ENCODE measurements around the gene SEMA3C. TPM values are rescaled to one million over a fixed set of nuclear protein-coding genes. Genes with fewer than 3 reads are reported as not detected.

SEMA3C gene
- total RNA-seq, 1 donor from 2014 or later: 496 TPM

- H3K27ac Mint-ChIP-seq: peak overlapping the region; percentile 11
- no peak for DNase-seq (ENCODE audit: low spot score in 2 of 2, unreplicated experiment in 2 of 2)
- H3K27me3 Mint-ChIP-seq (ENCODE audit: low read depth): no peaks in the 10 kb centered on the region
- no peak overlapping the region for H3K4me3 Mint-ChIP-seq
- no peak for TF ChIP-seq CTCF (IDR thresholded peaks at IDR 0.05; ENCODE audit: unreplicated experiment)
- H3K4me1 Mint-ChIP-seq: peaks cover 35% of the 10 kb centered on the region
- H3K9me3 Mint-ChIP-seq: no peaks in the 10 kb centered on the region
- peaks cover 30% of the 10 kb centered on the region for H3K36me3 Mint-ChIP-seq
Observed at GRCh38 chr7:80787721-80788120, 131.1 kb downstream of the SEMA3C start.

GRCh38 chr7:80785961-80786536, 132.8 kb downstream of the SEMA3C start:
- peaks cover 30% of the 10 kb centered on the region for H3K36me3 Mint-ChIP-seq
- H3K27me3 Mint-ChIP-seq (ENCODE audit: low read depth): no peaks in the 10 kb centered on the region
- no peaks in the 10 kb centered on the region for H3K9me3 Mint-ChIP-seq
- H3K4me1 Mint-ChIP-seq: peaks cover 45% of the 10 kb centered on the region
- H3K27ac Mint-ChIP-seq: peak overlapping the region; percentile 43
- no peak overlapping the region for H3K4me3 Mint-ChIP-seq
- no peak for DNase-seq (ENCODE audit: low spot score in 2 of 2, unreplicated experiment in 2 of 2)
- no peak for TF ChIP-seq CTCF (IDR thresholded peaks at IDR 0.05; ENCODE audit: unreplicated experiment)

GRCh38 chr7:80785276-80785675, 133.6 kb downstream of the SEMA3C start:
- Mint-ChIP-seq H3K27ac (peak overlapping the region; percentile 53), H3K36me3 (peaks cover 24% of the 10 kb centered on the region), H3K27me3 (ENCODE audit: low read depth) (no peaks in the 10 kb centered on the region), H3K9me3 (no peaks in the 10 kb centered on the region), H3K4me1 (peaks cover 46% of the 10 kb centered on the region), H3K4me3 (no peak overlapping the region)
- no peak for DNase-seq (ENCODE audit: low spot score in 2 of 2, unreplicated experiment in 2 of 2)
- TF ChIP-seq CTCF (IDR thresholded peaks at IDR 0.05; ENCODE audit: unreplicated experiment): no peak

GRCh38 chr7:80783678-80784327, 135.0 kb downstream of the SEMA3C start:
- H3K4me1 Mint-ChIP-seq: peaks cover 58% of the 10 kb centered on the region
- no peak for DNase-seq (ENCODE audit: low spot score in 2 of 2, unreplicated experiment in 2 of 2)
- peaks cover 3% of the 10 kb centered on the region for H3K9me3 Mint-ChIP-seq

GRCh38 chr7:80783186-80783677, 135.6 kb downstream of the SEMA3C start:
- peaks cover 34% of the 10 kb centered on the region for H3K36me3 Mint-ChIP-seq
- TF ChIP-seq CTCF (IDR thresholded peaks at IDR 0.05; ENCODE audit: unreplicated experiment): no peak
- no peak for DNase-seq (ENCODE audit: low spot score in 2 of 2, unreplicated experiment in 2 of 2)
- no peak overlapping the region for H3K4me3 Mint-ChIP-seq
- no peaks in the 10 kb centered on the region for H3K27me3 Mint-ChIP-seq (ENCODE audit: low read depth)
- H3K4me1 Mint-ChIP-seq: peaks cover 64% of the 10 kb centered on the region
- H3K27ac Mint-ChIP-seq: peak overlapping the region; percentile 70
- H3K9me3 Mint-ChIP-seq: peaks cover 3% of the 10 kb centered on the region

More at GRCh38 chr7:80783678-80784327, 135.0 kb downstream of the SEMA3C start:
- H3K4me3 Mint-ChIP-seq: no peak overlapping the region
- H3K27ac Mint-ChIP-seq: peak overlapping the region; percentile 70
- H3K36me3 Mint-ChIP-seq: peaks cover 30% of the 10 kb centered on the region
- no peaks in the 10 kb centered on the region for H3K27me3 Mint-ChIP-seq (ENCODE audit: low read depth)
- no peak for TF ChIP-seq CTCF (IDR thresholded peaks at IDR 0.05; ENCODE audit: unreplicated experiment)
